B cell (primary cell): ENCODE results near the gene ARAP1.

ENCODE experiments used
- CTCF ChIP-seq: fragments of 200-600 bp; IDR thresholded peaks from one replicate; pipeline ENCODE4 v1.8.0; 2022; ENCODE audit warnings: antibody characterized with exemption, mild to moderate bottlenecking
- EZH2 ChIP-seq: IDR thresholded peaks from 2 replicates; pipeline ENCODE4 v1.6.1; 2012; ENCODE audit warnings: borderline replicate concordance, low read depth, mild to moderate bottlenecking, moderate library complexity, low read length; ENCODE audit not compliant: insufficient read depth, poor library complexity, severe bottlenecking

- TF ChIP-seq CTCF (no peak), EZH2 (no peak)
Measured at GRCh38 chr11:72643547-72643946, 108.7 kb downstream of the ARAP1 start.
